Measurements from ENCODE around the gene SIAH1.

- TF ChIP-seq CHD4 (IDR thresholded peaks at IDR 0.05) = no peak
- TF ChIP-seq HDAC2 (IDR thresholded peaks at IDR 0.05) = no peak
- TF ChIP-seq SIN3A (IDR thresholded peaks at IDR 0.05; ENCODE audit: low read depth, low read length) = no peak
- no peak for TF ChIP-seq EZH2 (IDR thresholded peaks at IDR 0.05; ENCODE audit: borderline replicate concordance, control insufficient read depth, low read depth, low read length)
Observed at GRCh38 chr16:48347980-48348379, 37.2 kb downstream of the SIAH1 start.

All from GM12878 (cell line).